ENCODE measurements around the gene OR4K13. TPM values are rescaled to one million over a fixed set of nuclear protein-coding genes. Genes with fewer than 3 reads are reported as not detected.

The OR4K13 gene, protein sequence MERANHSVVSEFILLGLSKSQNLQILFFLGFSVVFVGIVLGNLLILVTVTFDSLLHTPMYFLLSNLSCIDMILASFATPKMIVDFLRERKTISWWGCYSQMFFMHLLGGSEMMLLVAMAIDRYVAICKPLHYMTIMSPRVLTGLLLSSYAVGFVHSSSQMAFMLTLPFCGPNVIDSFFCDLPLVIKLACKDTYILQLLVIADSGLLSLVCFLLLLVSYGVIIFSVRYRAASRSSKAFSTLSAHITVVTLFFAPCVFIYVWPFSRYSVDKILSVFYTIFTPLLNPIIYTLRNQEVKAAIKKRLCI
- not detected in 2 replicates for total RNA-seq (2013; cell fraction: nucleolus; rRNA removed)
- total RNA-seq (2014; rRNA removed) (not detected in 2 replicates), total RNA-seq (2014; rRNA removed; fragmentation: Illumina TruSeq; extraction: Trizol) (not detected in 2 replicates), total RNA-seq (2021) (not detected in 2 replicates), polyA plus RNA-seq (2011; rRNA removed) (not detected in 2 replicates), polyA plus RNA-seq (2014; fragmentation: Illumina TruSeq; extraction: Trizol) (not detected in 2 replicates), polyA plus RNA-seq (2014; fragmentation: Nextera tagmentation; extraction: Ambion mirVana) (not detected), polyA plus RNA-seq (2014; rRNA removed) (not detected in 2 replicates), polyA plus RNA-seq (2016; fragmentation: Nextera tagmentation; extraction: Ambion mirVana) (not detected), polyA minus RNA-seq (2011; rRNA and poly(A)+ RNA removed) (not detected in 2 replicates), Bru-seq, nascent RNA (not detected), BruChase-seq, experiment 1, labeled RNA remaining after a 6-hour chase (not detected), BruChase-seq, experiment 2, labeled RNA remaining after a 2-hour chase (not detected)
- polyA plus RNA-seq (2011; ENCODE audit: low read depth), result not detected
- not detected in 2 replicates for polyA plus RNA-seq (2011; cell fraction: cytosol; rRNA removed)
- polyA plus RNA-seq (2011; cell fraction: nucleus; rRNA removed), result not detected in 2 replicates
- not detected in 2 replicates for polyA plus RNA-seq (2012)
- polyA minus RNA-seq (2011; cell fraction: cytosol; rRNA and poly(A)+ RNA removed), result not detected in 2 replicates
- polyA minus RNA-seq (2011; cell fraction: nucleus; rRNA and poly(A)+ RNA removed), result not detected in 2 replicates
- long read RNA-seq, experiment 1, result 0 reads
- long read RNA-seq, experiment 2, result 0 reads

DNA sequence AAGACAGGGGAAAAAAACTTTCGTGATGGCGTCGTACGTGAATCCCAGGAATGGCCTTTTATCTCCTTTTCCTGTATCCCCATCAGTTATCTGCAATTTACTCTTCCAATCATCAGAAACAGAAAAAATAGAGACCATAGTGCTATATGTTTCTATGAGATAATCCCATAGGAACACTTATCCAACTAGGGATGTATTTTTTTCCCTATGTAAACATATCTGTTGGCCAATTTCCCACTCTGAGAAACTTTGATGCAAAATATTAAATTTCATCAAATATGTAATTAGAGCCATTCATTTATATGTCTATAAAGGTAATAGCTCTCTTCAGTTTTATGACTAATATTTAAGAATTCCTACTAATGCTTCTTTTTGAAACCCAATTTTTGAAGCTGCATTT lies at the start of gene OR4K13:
Gene OR4K13 (minus strand): TSS at position 101 of the 400 bp plus-strand sequence. CDS start 1,280 bp downstream, outside the sequence.
- no peaks in the 10 kb centered on the region for H3K27me3 ChIP-seq (replicated peaks in 1 of 2; ENCODE audit: control insufficient read depth in 2 of 2, insufficient read depth in 2 of 2, low read length in 1 of 2)
- no peaks in the 10 kb centered on the region for H3K9me3 ChIP-seq (replicated peaks; ENCODE audit: control insufficient read depth, insufficient read depth, low read length)
- no peak within 1 kb of the TSS for H3K4me3 ChIP-seq
- ChIA-PET RAD21 (ENCODE audit: unreplicated experiment) (no interaction called here), SMC1A (ENCODE audit: uncharacterized antibody, unreplicated experiment) (no interaction called here), CTCF (no interaction called here), POLR2A (no interaction called here)
- no peak within 1 kb of the TSS for H2AFZ ChIP-seq (ENCODE audit: control insufficient read depth, low read depth, low read length)
- WGBS (ENCODE audit: insufficient coverage, insufficient replicate concordance, low lambda C conversion rate, missing lambda C conversion rate), result 91% methylated on average over 4 of the region's 4 CpGs
- ATAC-seq, result no peak
- H4K20me1 ChIP-seq (ENCODE audit: control insufficient read depth, insufficient read depth), result no peaks in the 10 kb centered on the region
- DNase-seq (ENCODE audit: low read depth, low spot score), result no peak
- in situ Hi-C loops (cut with MboI), result no loop called here
- no TSS peak for BruUV-seq (replicated peaks)
- no peak within 1 kb of the TSS for H3K27ac ChIP-seq (ENCODE audit: control insufficient read depth, insufficient read depth)
- no peaks in the 10 kb centered on the region for H3K4me1 ChIP-seq (ENCODE audit: control insufficient read depth, insufficient read depth, low read length)
- intact Hi-C loops (cut with micrococcal nuclease; ENCODE audit: unreplicated experiment), result no loop called here
- H3K9ac ChIP-seq (ENCODE audit: control insufficient read depth, insufficient read depth, low read length), result no peak within 1 kb of the TSS
- no peaks in the 10 kb centered on the region for H3K36me3 ChIP-seq (ENCODE audit: control insufficient read depth in 2 of 2, insufficient read depth in 2 of 2, low read length in 1 of 2)
- no peak within 1 kb of the TSS for H3K4me2 ChIP-seq (ENCODE audit: control insufficient read depth, insufficient read depth)
- FAIRE-seq, result no peak
- H3K79me2 ChIP-seq (ENCODE audit: control insufficient read depth, insufficient read depth, low read length), result no peaks in the 10 kb centered on the region
- no peak for TF ChIP-seq SMAD5 (IDR thresholded peaks at IDR 0.05; ENCODE audit: low read depth)
- no peak for TF ChIP-seq CREB1 (IDR thresholded peaks at IDR 0.05; ENCODE audit: low read depth)
- TF ChIP-seq KDM1A (IDR thresholded peaks at IDR 0.05; ENCODE audit: borderline replicate concordance), result no peak
- TF ChIP-seq, protein P1, sequence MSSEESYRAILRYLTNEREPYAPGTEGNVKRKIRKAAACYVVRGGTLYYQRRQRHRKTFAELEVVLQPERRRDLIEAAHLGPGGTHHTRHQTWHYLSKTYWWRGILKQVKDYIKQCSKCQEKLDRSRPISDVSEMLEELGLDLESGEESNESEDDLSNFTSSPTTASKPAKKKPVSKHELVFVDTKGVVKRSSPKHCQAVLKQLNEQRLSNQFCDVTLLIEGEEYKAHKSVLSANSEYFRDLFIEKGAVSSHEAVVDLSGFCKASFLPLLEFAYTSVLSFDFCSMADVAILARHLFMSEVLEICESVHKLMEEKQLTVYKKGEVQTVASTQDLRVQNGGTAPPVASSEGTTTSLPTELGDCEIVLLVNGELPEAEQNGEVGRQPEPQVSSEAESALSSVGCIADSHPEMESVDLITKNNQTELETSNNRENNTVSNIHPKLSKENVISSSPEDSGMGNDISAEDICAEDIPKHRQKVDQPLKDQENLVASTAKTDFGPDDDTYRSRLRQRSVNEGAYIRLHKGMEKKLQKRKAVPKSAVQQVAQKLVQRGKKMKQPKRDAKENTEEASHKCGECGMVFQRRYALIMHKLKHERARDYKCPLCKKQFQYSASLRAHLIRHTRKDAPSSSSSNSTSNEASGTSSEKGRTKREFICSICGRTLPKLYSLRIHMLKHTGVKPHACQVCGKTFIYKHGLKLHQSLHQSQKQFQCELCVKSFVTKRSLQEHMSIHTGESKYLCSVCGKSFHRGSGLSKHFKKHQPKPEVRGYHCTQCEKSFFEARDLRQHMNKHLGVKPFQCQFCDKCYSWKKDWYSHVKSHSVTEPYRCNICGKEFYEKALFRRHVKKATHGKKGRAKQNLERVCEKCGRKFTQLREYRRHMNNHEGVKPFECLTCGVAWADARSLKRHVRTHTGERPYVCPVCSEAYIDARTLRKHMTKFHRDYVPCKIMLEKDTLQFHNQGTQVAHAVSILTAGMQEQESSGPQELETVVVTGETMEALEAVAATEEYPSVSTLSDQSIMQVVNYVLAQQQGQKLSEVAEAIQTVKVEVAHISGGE (CRISPR knock-in tag; IDR thresholded peaks at IDR 0.05), result no peak
- TF ChIP-seq PAX8 (IDR thresholded peaks at IDR 0.05), result no peak
- TF ChIP-seq CBFB (IDR thresholded peaks at IDR 0.05; ENCODE audit: low read depth), result no peak
- no peak for TF ChIP-seq NFYA (IDR thresholded peaks at IDR 0.05; ENCODE audit: borderline replicate concordance, low read depth, low read length)
- TF ChIP-seq TCF3 (IDR thresholded peaks at IDR 0.05; ENCODE audit: borderline replicate concordance, insufficient read depth, low read depth, low read length), result no peak
- no peak for TF ChIP-seq YY1 (IDR thresholded peaks at IDR 0.05; ENCODE audit: low read depth, low read length)
- TF ChIP-seq FOS (IDR thresholded peaks at IDR 0.05; ENCODE audit: borderline replicate concordance, extremely low read depth, insufficient read length), result no peak
- TF ChIP-seq, protein P2, sequence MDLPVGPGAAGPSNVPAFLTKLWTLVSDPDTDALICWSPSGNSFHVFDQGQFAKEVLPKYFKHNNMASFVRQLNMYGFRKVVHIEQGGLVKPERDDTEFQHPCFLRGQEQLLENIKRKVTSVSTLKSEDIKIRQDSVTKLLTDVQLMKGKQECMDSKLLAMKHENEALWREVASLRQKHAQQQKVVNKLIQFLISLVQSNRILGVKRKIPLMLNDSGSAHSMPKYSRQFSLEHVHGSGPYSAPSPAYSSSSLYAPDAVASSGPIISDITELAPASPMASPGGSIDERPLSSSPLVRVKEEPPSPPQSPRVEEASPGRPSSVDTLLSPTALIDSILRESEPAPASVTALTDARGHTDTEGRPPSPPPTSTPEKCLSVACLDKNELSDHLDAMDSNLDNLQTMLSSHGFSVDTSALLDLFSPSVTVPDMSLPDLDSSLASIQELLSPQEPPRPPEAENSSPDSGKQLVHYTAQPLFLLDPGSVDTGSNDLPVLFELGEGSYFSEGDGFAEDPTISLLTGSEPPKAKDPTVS (IDR thresholded peaks at IDR 0.05; ENCODE audit: low read depth, low read length), result no peak
